ENCODE measurements around the gene CPNE5. TPM values are rescaled to one million over a fixed set of nuclear protein-coding genes. Genes with fewer than 3 reads are reported as not detected.

CPNE5 gene
- total RNA-seq, 1 donor from 2014 or later = 6.6 TPM

DNA sequence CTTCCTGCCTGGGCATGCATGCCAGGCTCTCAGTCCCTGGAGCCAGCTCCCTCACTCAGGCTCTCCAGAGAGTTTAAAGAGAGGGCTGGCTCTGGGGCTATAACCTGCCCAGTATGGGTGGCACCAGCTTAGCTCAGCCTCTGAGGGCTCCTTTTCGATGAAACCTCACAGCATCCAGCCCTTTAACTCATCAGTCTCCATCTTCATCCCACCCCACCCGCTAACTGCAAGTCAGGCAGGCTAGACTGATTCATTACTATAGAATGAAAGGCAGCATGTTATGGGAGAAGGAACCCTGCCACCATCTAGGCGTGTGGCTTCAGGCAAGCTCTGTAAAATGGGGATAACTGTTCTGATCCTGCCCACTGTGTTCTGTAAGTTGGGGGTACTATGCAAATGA lies 88.2 kb downstream of the CPNE5 start:
- no peak overlapping the region for H3K4me3 ChIP-seq
- peaks cover 0 to 4% of the 10 kb centered on the region in 2 donors for H3K36me3 ChIP-seq
- H3K4me1 ChIP-seq = peaks cover 31% of the 10 kb centered on the region
- DNase-seq (ENCODE audit: extremely low spot score in 2 of 2) = no peak
- H3K27ac ChIP-seq = no peak overlapping the region
- H3K27me3 ChIP-seq = no peaks in the 10 kb centered on the region
- no peak for TF ChIP-seq POLR2A (IDR thresholded peaks at IDR 0.05)
- no peak for TF ChIP-seq POLR2AphosphoS5 (IDR thresholded peaks at IDR 0.05; ENCODE audit: insufficient read depth in 1 of 2, low read depth in 1 of 2)
- TF ChIP-seq, protein P1, sequence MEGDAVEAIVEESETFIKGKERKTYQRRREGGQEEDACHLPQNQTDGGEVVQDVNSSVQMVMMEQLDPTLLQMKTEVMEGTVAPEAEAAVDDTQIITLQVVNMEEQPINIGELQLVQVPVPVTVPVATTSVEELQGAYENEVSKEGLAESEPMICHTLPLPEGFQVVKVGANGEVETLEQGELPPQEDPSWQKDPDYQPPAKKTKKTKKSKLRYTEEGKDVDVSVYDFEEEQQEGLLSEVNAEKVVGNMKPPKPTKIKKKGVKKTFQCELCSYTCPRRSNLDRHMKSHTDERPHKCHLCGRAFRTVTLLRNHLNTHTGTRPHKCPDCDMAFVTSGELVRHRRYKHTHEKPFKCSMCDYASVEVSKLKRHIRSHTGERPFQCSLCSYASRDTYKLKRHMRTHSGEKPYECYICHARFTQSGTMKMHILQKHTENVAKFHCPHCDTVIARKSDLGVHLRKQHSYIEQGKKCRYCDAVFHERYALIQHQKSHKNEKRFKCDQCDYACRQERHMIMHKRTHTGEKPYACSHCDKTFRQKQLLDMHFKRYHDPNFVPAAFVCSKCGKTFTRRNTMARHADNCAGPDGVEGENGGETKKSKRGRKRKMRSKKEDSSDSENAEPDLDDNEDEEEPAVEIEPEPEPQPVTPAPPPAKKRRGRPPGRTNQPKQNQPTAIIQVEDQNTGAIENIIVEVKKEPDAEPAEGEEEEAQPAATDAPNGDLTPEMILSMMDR (IDR thresholded peaks at IDR 0.05) = no peak
- intact Hi-C loops (cut with DNase I) = loop anchor here (10.0 kb wide), 1 partner anchor 326 kb away; no protein-coding TSS in a partner anchor
- no peaks in the 10 kb centered on the region for H3K9me3 ChIP-seq

DNA sequence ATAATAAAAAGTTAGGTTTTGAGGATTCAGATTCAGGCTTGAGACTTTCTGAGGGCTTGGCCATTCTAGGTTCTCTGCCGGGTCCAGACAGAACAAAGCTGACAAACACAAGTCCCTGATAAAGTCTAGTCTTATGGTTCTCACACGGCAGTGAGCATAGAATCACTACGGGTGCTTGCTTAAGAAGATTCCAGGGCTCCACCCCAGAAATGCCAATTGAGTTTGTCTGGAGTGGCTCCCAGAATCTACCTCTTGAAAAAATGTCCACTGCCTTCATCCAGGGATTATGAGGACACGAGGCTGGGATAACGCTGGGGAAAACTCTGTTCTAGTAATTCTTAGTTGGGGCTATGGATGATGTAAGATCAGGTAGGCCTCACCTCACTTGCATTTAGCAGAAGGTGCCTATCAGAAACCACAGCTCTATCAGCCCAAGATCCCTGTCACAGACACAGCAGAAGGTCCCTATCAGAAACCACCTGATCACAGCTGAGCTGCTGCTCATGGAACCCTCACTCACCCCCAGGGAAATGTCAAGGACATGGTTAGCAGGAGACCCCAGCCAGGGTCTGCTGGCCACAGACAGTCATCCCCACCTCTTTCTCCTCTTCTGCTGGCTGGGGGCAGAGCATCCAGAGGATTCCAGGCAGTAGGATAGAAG lies 89.3 kb downstream of the CPNE5 start:
- Histone ChIP-seq H3K4me3 (no peak overlapping the region), H3K4me1 (peaks cover 20% of the 10 kb centered on the region), H3K36me3 (peaks cover 0 to 4% of the 10 kb centered on the region in 2 donors), H3K27me3 (no peaks in the 10 kb centered on the region), H3K9me3 (no peaks in the 10 kb centered on the region), H3K27ac (no peak overlapping the region)
- no peak for DNase-seq (ENCODE audit: extremely low spot score in 2 of 2)
- intact Hi-C loops (cut with DNase I) = loop anchor here (10.0 kb wide), 1 partner anchor 325 kb away; no protein-coding TSS in a partner anchor
- TF ChIP-seq POLR2A (IDR thresholded peaks at IDR 0.05) (no peak), POLR2AphosphoS5 (IDR thresholded peaks at IDR 0.05; ENCODE audit: insufficient read depth in 1 of 2, low read depth in 1 of 2) (no peak)
- TF ChIP-seq, protein P1 (IDR thresholded peaks at IDR 0.05) = no peak

DNA sequence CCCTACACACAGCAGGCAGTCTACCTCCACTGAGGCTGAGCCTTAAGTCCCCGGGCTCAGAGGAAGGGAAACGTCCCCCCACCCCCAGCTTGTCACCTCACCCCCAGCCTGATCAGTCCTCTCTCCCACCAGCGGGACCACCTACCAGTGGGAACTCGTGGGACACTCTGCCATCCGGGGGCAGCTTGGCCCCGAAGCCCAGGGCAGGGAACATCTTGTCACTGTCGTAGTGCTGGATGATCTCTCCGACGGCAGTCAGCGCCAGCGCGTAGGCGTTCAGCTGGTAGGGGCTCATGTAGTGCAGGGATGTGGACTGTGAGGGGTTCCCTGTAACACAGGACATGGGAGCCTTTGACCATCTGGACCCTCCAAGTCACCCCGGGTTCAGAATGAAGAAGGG lies 93.0 kb downstream of the CPNE5 start:
- intact Hi-C loops (cut with DNase I) = no loop called here
- no peak for DNase-seq (ENCODE audit: extremely low spot score in 2 of 2)
- peaks cover 4% of the 10 kb centered on the region for H3K4me1 ChIP-seq
- no peaks in the 10 kb centered on the region for H3K27me3 ChIP-seq
- H3K9me3 ChIP-seq = no peaks in the 10 kb centered on the region
- H3K36me3 ChIP-seq = peaks cover 0 to 4% of the 10 kb centered on the region in 2 donors
- no peak for TF ChIP-seq POLR2AphosphoS5 (IDR thresholded peaks at IDR 0.05; ENCODE audit: insufficient read depth in 1 of 2, low read depth in 1 of 2)
- TF ChIP-seq, protein P1 (IDR thresholded peaks at IDR 0.05) = no peak
- TF ChIP-seq POLR2A (IDR thresholded peaks at IDR 0.05) = no peak
- no peak overlapping the region for H3K4me3 ChIP-seq
- H3K27ac ChIP-seq = no peak overlapping the region

DNA sequence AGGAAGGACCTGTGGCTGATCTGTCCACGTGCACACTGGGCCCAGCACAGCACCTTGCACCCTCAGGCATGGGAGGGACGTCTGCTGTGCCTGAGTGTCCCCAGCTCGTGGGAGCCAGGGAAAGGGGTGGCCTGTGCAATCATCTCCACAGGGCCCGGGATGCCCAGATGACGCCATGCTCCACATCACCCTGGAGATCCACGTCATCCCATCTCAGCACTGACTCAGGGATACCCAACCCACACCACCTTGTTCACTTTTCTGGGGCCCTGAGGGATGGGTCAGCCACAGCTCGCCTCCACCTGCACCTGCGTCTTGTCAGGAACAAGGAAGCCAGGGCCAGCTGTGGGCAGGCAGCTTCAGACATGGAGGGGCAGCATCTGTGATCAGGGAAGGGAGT lies 93.4 kb downstream of the CPNE5 start:
- TF ChIP-seq POLR2A (IDR thresholded peaks at IDR 0.05) (no peak), POLR2AphosphoS5 (IDR thresholded peaks at IDR 0.05; ENCODE audit: insufficient read depth in 1 of 2, low read depth in 1 of 2) (no peak)
- H3K36me3 ChIP-seq = peaks cover 0 to 4% of the 10 kb centered on the region in 2 donors
- no peaks in the 10 kb centered on the region for H3K27me3 ChIP-seq
- H3K27ac ChIP-seq = no peak overlapping the region
- H3K4me3 ChIP-seq = no peak overlapping the region
- intact Hi-C loops (cut with DNase I) = no loop called here
- no peak for DNase-seq (ENCODE audit: extremely low spot score in 2 of 2)
- no peaks in the 10 kb centered on the region for H3K9me3 ChIP-seq
- peaks cover 4% of the 10 kb centered on the region for H3K4me1 ChIP-seq

DNA sequence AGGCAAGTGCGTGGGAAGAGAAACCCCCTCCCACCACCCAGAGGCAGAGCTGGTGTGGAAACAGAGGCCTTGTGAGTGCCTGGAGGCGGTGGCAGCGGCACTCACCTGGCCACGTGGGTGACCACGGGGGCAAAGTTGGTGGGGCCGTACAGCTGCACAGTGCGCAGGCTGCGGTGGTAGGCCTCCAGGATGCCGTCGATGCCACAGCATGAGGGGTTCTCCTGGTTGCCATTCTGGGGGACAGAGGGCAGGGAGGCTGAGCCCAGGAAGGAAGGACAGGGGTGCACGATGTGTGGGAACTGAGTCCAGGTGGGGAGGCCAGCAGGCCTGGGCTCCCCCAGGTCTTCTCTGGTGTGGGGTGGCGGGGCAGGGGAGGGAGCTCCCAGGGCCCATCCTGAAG lies 94.0 kb downstream of the CPNE5 start:
- no peak for DNase-seq (ENCODE audit: extremely low spot score in 2 of 2)
- Histone ChIP-seq H3K4me1 (peaks cover 4% of the 10 kb centered on the region), H3K27me3 (no peaks in the 10 kb centered on the region), H3K27ac (no peak overlapping the region), H3K36me3 (peaks cover 0 to 3% of the 10 kb centered on the region in 2 donors), H3K4me3 (no peak overlapping the region), H3K9me3 (no peaks in the 10 kb centered on the region)
- intact Hi-C loops (cut with DNase I) = no loop called here
- TF ChIP-seq, protein P1 (IDR thresholded peaks at IDR 0.05) = no peak
- TF ChIP-seq POLR2A (IDR thresholded peaks at IDR 0.05) (no peak), POLR2AphosphoS5 (IDR thresholded peaks at IDR 0.05; ENCODE audit: insufficient read depth in 1 of 2, low read depth in 1 of 2) (no peak)

All from vagina (tissue), 2 donors.